ENCODE data around the gene EIF5.
A peak's percentile ranks its signal among the peaks of the same experiment; 100 is the strongest.

Gene EIF5

DNA sequence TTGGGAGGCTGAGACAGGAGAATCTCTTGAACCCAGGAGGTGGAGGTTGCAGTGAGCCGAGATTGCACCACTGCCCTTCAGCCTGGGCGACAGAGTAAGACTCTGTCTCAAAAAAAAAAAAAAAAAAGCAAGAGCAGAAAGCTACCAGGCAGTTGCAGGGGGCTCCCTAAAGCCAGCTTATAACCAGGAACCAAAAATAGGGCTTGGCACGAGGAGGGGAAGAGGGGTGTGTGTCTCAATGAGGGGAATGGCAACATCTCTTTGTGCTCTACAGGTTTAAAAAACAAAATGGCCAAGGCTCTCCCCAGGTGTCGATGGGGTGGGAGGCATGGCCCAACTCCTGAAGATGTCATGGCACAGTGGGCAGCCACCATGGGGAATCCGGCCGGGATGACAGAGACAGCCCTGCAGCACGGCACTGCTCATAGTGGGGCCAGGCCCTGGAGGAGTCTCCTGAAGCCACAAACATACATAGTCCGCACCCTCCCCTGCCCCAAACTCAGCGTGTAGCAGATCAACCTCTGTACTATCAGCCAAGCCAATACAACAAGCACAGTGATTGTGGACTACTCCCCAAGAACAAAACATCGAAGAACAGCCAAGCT lies 16.0 kb upstream of the EIF5 start:
- H3F3A ChIP-seq (ENCODE audit: low read depth): peaks cover 12% of the 10 kb centered on the region

DNA sequence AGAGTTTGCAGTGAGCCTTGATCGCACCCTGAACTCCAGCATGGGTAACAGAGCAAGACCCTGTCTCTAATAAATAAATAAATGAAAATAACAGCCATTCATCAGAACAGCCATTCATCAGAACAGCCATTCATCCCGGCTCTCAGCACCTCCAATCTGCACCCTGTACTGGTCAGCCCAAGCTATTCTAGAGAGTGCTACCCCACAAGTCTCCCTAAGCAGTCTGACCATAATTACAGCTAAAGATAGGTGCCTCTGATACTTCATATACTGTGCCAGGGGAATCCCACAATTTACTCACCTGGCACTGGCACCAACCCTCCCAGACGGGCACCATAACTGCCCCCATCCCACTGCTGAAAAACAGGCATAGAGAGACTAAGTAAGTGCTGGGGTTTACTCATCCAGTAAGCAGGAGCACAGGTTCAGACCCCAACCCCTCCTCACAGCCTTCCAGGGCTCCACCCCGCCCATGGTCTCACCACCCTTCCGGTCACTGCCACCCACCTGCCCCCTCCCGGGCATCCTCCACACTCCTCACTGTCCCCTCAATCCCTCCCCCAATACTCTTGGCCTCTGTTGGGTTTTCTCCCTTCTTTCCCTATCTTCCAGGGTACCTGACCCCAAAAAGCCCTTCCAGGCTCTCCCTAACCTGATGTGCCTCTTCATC lies 15.2 kb upstream of the EIF5 start:
- Histone ChIP-seq H3K9me2 (replicated peaks; ENCODE audit: low read depth, low read length) (no peaks in the 10 kb centered on the region), H2AFZ (ENCODE audit: low read length) (no peak overlapping the region), H3K4me2 (ENCODE audit: low read depth, low read length, poor library complexity, severe bottlenecking) (peak overlapping the region; percentile 86), H3K36me3 (ENCODE audit: insufficient read depth, low read length) (no peaks in the 10 kb centered on the region), H3K9me3 (ENCODE audit: insufficient read depth, low read depth, low read length) (no peaks in the 10 kb centered on the region), H3K27me3 (ENCODE audit: insufficient read depth, low read length, poor library complexity, severe bottlenecking) (no peaks in the 10 kb centered on the region), H4K20me1 (ENCODE audit: insufficient read depth, low read length, poor library complexity, severe bottlenecking) (no peaks in the 10 kb centered on the region), H3K9ac (ENCODE audit: low read depth, low read length, poor library complexity, severe bottlenecking) (peak overlapping the region; percentile 70), H3K4me3 (ENCODE audit: low read length, poor library complexity, severe bottlenecking) (no peak overlapping the region), H3K4me1 (ENCODE audit: insufficient read depth, low read length, poor library complexity, severe bottlenecking) (peaks cover 65% of the 10 kb centered on the region), H3K79me2 (ENCODE audit: insufficient read depth, low read length) (0 out of 2 replicates have a peak, but pooled peaks cover 6% of the 10 kb centered on the region), H3F3A (ENCODE audit: low read depth) (peaks cover 12% of the 10 kb centered on the region)
- TF ChIP-seq, protein P1, sequence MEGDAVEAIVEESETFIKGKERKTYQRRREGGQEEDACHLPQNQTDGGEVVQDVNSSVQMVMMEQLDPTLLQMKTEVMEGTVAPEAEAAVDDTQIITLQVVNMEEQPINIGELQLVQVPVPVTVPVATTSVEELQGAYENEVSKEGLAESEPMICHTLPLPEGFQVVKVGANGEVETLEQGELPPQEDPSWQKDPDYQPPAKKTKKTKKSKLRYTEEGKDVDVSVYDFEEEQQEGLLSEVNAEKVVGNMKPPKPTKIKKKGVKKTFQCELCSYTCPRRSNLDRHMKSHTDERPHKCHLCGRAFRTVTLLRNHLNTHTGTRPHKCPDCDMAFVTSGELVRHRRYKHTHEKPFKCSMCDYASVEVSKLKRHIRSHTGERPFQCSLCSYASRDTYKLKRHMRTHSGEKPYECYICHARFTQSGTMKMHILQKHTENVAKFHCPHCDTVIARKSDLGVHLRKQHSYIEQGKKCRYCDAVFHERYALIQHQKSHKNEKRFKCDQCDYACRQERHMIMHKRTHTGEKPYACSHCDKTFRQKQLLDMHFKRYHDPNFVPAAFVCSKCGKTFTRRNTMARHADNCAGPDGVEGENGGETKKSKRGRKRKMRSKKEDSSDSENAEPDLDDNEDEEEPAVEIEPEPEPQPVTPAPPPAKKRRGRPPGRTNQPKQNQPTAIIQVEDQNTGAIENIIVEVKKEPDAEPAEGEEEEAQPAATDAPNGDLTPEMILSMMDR (conservative IDR thresholded peaks at IDR 0.05; ENCODE audit: low read length): no peak
- no peak for TF ChIP-seq EZH2phosphoT487 (IDR thresholded peaks at IDR 0.05; ENCODE audit: borderline replicate concordance)

More for the DNA sequence above, 16.0 kb upstream of the EIF5 start:
- no peaks in the 10 kb centered on the region for H3K9me2 ChIP-seq (replicated peaks; ENCODE audit: low read depth, low read length)
- peak overlapping the region; percentile 59 for H3K4me3 ChIP-seq (ENCODE audit: low read length, poor library complexity, severe bottlenecking)
- H2AFZ ChIP-seq (ENCODE audit: low read length): no peak overlapping the region
- H3K4me2 ChIP-seq (ENCODE audit: low read depth, low read length, poor library complexity, severe bottlenecking): peak overlapping the region; percentile 86
- H3K9me3 ChIP-seq (ENCODE audit: insufficient read depth, low read depth, low read length): no peaks in the 10 kb centered on the region
- 0 out of 2 replicates have a peak, but pooled peaks cover 6% of the 10 kb centered on the region for H3K79me2 ChIP-seq (ENCODE audit: insufficient read depth, low read length)
- no peaks in the 10 kb centered on the region for H3K36me3 ChIP-seq (ENCODE audit: insufficient read depth, low read length)
- TF ChIP-seq, protein P1 (conservative IDR thresholded peaks at IDR 0.05; ENCODE audit: low read length): no peak
- no peak for TF ChIP-seq EZH2phosphoT487 (IDR thresholded peaks at IDR 0.05; ENCODE audit: borderline replicate concordance)
- peaks cover 70% of the 10 kb centered on the region for H3K4me1 ChIP-seq (ENCODE audit: insufficient read depth, low read length, poor library complexity, severe bottlenecking)
- H3K9ac ChIP-seq (ENCODE audit: low read depth, low read length, poor library complexity, severe bottlenecking): peak overlapping the region; percentile 70
- no peaks in the 10 kb centered on the region for H3K27me3 ChIP-seq (ENCODE audit: insufficient read depth, low read length, poor library complexity, severe bottlenecking)
- H4K20me1 ChIP-seq (ENCODE audit: insufficient read depth, low read length, poor library complexity, severe bottlenecking): no peaks in the 10 kb centered on the region

DNA sequence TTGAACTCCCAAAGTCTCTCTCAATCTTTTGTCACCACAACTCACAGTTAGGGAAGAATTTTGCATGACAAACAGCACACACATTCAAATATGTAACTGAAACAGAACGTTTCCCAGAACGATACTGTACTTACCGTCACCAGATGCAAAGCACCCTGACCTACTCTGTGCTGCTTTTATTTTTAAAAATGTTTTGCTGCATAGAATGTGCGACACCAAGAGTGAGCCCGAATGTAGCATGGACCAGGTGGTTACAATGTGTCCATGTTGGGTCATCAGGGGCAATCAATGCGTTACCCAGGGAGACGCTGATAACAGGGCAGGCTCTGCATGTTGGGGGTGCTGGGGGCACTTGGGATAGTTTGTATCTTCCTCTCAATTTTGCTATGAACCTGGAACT lies 14.6 kb upstream of the EIF5 start:
- peaks cover 12% of the 10 kb centered on the region for H3F3A ChIP-seq (ENCODE audit: low read depth)
- H3K4me1 ChIP-seq (ENCODE audit: insufficient read depth, low read length, poor library complexity, severe bottlenecking): peaks cover 60% of the 10 kb centered on the region
- no peaks in the 10 kb centered on the region for H3K9me3 ChIP-seq (ENCODE audit: insufficient read depth, low read depth, low read length)
- no peak for TF ChIP-seq EZH2phosphoT487 (IDR thresholded peaks at IDR 0.05; ENCODE audit: borderline replicate concordance)
- TF ChIP-seq, protein P1 (conservative IDR thresholded peaks at IDR 0.05; ENCODE audit: low read length): no peak
- H3K27me3 ChIP-seq (ENCODE audit: insufficient read depth, low read length, poor library complexity, severe bottlenecking): no peaks in the 10 kb centered on the region
- no peak overlapping the region for H3K4me3 ChIP-seq (ENCODE audit: low read length, poor library complexity, severe bottlenecking)
- no peaks in the 10 kb centered on the region for H3K9me2 ChIP-seq (replicated peaks; ENCODE audit: low read depth, low read length)
- H2AFZ ChIP-seq (ENCODE audit: low read length): no peak overlapping the region
- H3K36me3 ChIP-seq (ENCODE audit: insufficient read depth, low read length): no peaks in the 10 kb centered on the region
- peak overlapping the region; percentile 70 for H3K9ac ChIP-seq (ENCODE audit: low read depth, low read length, poor library complexity, severe bottlenecking)
- no peaks in the 10 kb centered on the region for H4K20me1 ChIP-seq (ENCODE audit: insufficient read depth, low read length, poor library complexity, severe bottlenecking)
- H3K79me2 ChIP-seq (ENCODE audit: insufficient read depth, low read length): 0 out of 2 replicates have a peak, but pooled peaks cover 6% of the 10 kb centered on the region
- peak overlapping the region; percentile 4 for H3K4me2 ChIP-seq (ENCODE audit: low read depth, low read length, poor library complexity, severe bottlenecking)
